Panc1 (cell line): ENCODE results near the gene MFSD6L. TPM values are rescaled to one million over a fixed set of nuclear protein-coding genes. Genes with fewer than 3 reads are reported as not detected.

Experiments
- ATAC-seq: fragments of 200-7000 bp; cut with Tn5 transposase; 2 replicates; pipeline ENCODE4 v1.9.1; 2020; ENCODE audit warnings: mild to moderate bottlenecking, moderate library complexity
- BruUV-seq: library from RNA; stranded (reverse); fragments of 400-500 nt; replicated peaks from 2 replicates; lab custom pipeline; 2021; lab: Mats Ljungman, UMichigan
- CTCF ChIA-PET: fragments of 300-600 bp; sonication (Branson Sonifier 250); formaldehyde crosslinking; loops from one replicate; lab custom pipeline; 2022; ENCODE audit warnings: antibody characterized with exemption; lab: Charles Lee
- POLR2A ChIA-PET: fragments of 300-600 bp; sonication (Branson Sonifier 250); formaldehyde crosslinking; loops from one replicate; lab custom pipeline; 2022; ENCODE audit warnings: antibody characterized with exemption; lab: Charles Lee
- DNase-seq: peaks from one replicate; pipeline ENCODE4 v3.0.0-alpha.2; 2010; ENCODE audit warnings: low read depth, low spot score
- H3K27ac ChIP-seq: 2 replicates; pipeline ENCODE4 v1.5.1; 2011; ENCODE audit warnings: mild to moderate bottlenecking, low read length, inconsistent platforms
- H3K27me3 ChIP-seq: fragments of 200-500 bp; sonication (Bioruptor generic); 2 replicates; pipeline ENCODE4 v1.6.0; 2014; ENCODE audit warnings: low read length, inconsistent platforms; ENCODE audit not compliant: control insufficient read depth, insufficient read depth
- H3K36me3 ChIP-seq: fragments of 200-500 bp; sonication (Bioruptor generic); 2 replicates; pipeline ENCODE4 v1.5.1; 2014; ENCODE audit warnings: inconsistent platforms, mild to moderate bottlenecking, low read length, moderate library complexity; ENCODE audit not compliant: control insufficient read depth, insufficient read depth
- H3K4me1 ChIP-seq: 2 replicates; pipeline ENCODE4 v1.5.1; 2011; ENCODE audit warnings: inconsistent platforms, mild to moderate bottlenecking, low read length, moderate library complexity; ENCODE audit not compliant: control insufficient read depth, insufficient read depth
- H3K4me3 ChIP-seq, 2 experiments: 2 replicates each; pipeline ENCODE4 v1.5.1; 2011 to 2012; ENCODE audit warnings: low read depth in 2 of 2, low read length in 2 of 2, mild to moderate bottlenecking in 2 of 2, inconsistent platforms in 1 of 2, moderate library complexity in 1 of 2
- H3K9me3 ChIP-seq: fragments of 200-500 bp; sonication (Bioruptor generic); 2 replicates; pipeline ENCODE4 v1.5.1; 2014; ENCODE audit warnings: low read depth, mild to moderate bottlenecking, inconsistent platforms, low read length, moderate library complexity; ENCODE audit not compliant: control insufficient read depth, insufficient read depth
- POLR2AphosphoS5 ChIP-seq: IDR thresholded peaks from 2 replicates; pipeline ENCODE4 v1.6.1; 2012; ENCODE audit warnings: mild to moderate bottlenecking, low read depth, low read length, moderate library complexity
- SIN3A ChIP-seq: IDR thresholded peaks from 2 replicates; pipeline ENCODE4 v1.6.1; 2012; ENCODE audit warnings: low read depth, mild to moderate bottlenecking, low read length, moderate library complexity, borderline replicate concordance; ENCODE audit not compliant: insufficient read depth
- TCF7L2 ChIP-seq: IDR thresholded peaks from 2 replicates; pipeline ENCODE4 v1.6.1; 2011; ENCODE audit warnings: mild to moderate bottlenecking, low read depth, low read length, inconsistent platforms
- in situ Hi-C: cut with HindIII; loops from 2 replicates; pipeline ENCODE4 v1.10.0; 2016; ENCODE audit warnings: low sequenced_read_pairs, low pct_unique_long_range_greater_than_20kb
- intact Hi-C: fragments of 100-400 bp; cut with micrococcal nuclease; formaldehyde crosslinking; loops from one replicate; pipeline ENCODE4 v1.10.0; 2022; ENCODE audit not compliant: unreplicated experiment
- total RNA-seq: library from RNA; stranded (reverse); gene quantifications from one replicate; pipeline ENCODE4 v1.2.1, GENCODE V29; 2021; ENCODE audit not compliant: unreplicated experiment
- TF ChIP-seq, protein P1 (sequence below), 2 experiments: IDR thresholded peaks; 2 replicates each; pipeline ENCODE4 v1.6.1; 2011 to 2012; ENCODE audit warnings: low read depth in 2 of 2, control low read depth in 1 of 2, low read length in 1 of 2, mild to moderate bottlenecking in 1 of 2, moderate library complexity in 1 of 2; ENCODE audit not compliant: insufficient read depth in 1 of 2
- TF ChIP-seq, protein P2 (sequence below): fragments of 450-650 bp; IDR thresholded peaks from 2 replicates; pipeline ENCODE4 v1.5.1; 2017; ENCODE audit warnings: mild to moderate bottlenecking

Gene MFSD6L
- total RNA-seq, 1 experiment from 2014 or later = not detected

DNA sequence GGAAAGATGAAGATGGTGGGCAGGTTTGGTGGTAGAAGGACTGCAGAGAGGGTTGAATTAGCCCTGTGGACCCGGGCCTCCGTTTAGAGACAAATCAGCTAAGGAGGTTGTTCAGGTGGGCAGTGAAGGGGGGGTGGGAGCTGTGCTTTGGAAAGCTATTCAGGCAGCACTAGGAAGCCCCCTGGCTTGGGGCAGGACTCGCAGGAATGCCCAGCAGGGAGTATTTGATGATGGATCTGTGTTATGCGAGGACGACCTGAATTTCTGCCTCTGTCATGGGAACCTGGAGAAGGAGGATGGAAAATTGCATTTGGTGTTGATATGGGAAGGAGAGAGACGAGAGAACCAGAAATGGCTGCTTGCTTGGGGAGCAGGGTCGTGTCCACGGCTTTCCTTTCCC, 44.3 kb downstream of the MFSD6L start:
- Histone ChIP-seq H3K27me3 (peaks cover 14% of the 10 kb centered on the region; the same call in 1 of the 2 replicates), H3K36me3 (no peaks in the 10 kb centered on the region), H3K4me1 (no peaks in the 10 kb centered on the region), H3K4me3 (no peak overlapping the region), H3K9me3 (no peaks in the 10 kb centered on the region), H3K27ac (no peak overlapping the region)
- intact Hi-C loops = loop anchor here (5.0 kb wide), 1 partner anchor 32 kb away; no protein-coding TSS in a partner anchor
- no TSS peak for BruUV-seq
- TF ChIP-seq, protein P1, sequence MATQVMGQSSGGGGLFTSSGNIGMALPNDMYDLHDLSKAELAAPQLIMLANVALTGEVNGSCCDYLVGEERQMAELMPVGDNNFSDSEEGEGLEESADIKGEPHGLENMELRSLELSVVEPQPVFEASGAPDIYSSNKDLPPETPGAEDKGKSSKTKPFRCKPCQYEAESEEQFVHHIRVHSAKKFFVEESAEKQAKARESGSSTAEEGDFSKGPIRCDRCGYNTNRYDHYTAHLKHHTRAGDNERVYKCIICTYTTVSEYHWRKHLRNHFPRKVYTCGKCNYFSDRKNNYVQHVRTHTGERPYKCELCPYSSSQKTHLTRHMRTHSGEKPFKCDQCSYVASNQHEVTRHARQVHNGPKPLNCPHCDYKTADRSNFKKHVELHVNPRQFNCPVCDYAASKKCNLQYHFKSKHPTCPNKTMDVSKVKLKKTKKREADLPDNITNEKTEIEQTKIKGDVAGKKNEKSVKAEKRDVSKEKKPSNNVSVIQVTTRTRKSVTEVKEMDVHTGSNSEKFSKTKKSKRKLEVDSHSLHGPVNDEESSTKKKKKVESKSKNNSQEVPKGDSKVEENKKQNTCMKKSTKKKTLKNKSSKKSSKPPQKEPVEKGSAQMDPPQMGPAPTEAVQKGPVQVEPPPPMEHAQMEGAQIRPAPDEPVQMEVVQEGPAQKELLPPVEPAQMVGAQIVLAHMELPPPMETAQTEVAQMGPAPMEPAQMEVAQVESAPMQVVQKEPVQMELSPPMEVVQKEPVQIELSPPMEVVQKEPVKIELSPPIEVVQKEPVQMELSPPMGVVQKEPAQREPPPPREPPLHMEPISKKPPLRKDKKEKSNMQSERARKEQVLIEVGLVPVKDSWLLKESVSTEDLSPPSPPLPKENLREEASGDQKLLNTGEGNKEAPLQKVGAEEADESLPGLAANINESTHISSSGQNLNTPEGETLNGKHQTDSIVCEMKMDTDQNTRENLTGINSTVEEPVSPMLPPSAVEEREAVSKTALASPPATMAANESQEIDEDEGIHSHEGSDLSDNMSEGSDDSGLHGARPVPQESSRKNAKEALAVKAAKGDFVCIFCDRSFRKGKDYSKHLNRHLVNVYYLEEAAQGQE (IDR thresholded peaks at IDR 0.05; ENCODE audit: insufficient read depth in 1 of 2, low read depth in 2 of 2, low read length in 1 of 2) = no peak
- TF ChIP-seq POLR2AphosphoS5 = no peak
- no peak for TF ChIP-seq TCF7L2
- TF ChIP-seq SIN3A = no peak
- TF ChIP-seq, protein P2, sequence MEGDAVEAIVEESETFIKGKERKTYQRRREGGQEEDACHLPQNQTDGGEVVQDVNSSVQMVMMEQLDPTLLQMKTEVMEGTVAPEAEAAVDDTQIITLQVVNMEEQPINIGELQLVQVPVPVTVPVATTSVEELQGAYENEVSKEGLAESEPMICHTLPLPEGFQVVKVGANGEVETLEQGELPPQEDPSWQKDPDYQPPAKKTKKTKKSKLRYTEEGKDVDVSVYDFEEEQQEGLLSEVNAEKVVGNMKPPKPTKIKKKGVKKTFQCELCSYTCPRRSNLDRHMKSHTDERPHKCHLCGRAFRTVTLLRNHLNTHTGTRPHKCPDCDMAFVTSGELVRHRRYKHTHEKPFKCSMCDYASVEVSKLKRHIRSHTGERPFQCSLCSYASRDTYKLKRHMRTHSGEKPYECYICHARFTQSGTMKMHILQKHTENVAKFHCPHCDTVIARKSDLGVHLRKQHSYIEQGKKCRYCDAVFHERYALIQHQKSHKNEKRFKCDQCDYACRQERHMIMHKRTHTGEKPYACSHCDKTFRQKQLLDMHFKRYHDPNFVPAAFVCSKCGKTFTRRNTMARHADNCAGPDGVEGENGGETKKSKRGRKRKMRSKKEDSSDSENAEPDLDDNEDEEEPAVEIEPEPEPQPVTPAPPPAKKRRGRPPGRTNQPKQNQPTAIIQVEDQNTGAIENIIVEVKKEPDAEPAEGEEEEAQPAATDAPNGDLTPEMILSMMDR = no peak
- ATAC-seq = no peak
- DNase-seq = no peak
- ChIA-PET POLR2A (no interaction called here), CTCF (no interaction called here)
- in situ Hi-C loops = no loop called here

DNA sequence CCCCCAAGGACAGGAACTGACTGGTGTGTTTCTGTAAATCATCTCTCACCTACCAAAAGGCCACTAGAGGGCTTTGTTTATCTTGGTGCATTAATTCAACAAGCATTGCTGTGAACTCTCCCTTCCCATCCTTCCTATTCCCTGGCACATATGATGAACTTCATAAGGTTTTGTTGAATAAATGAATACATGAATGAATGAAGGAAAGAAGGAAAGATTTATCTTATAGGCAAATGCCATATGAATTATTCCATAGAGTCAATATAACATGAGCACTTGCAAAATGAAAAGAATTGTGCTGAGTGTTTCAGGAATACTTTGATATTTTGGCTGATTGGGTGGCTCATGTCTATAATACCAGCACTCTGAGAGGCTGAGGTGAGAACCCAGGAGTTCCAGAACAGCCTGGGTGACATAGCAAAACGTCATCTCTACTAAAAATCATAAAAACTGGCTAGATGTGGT, 45.2 kb downstream of the MFSD6L start:
- no TSS peak for BruUV-seq
- in situ Hi-C loops = no loop called here
- CTCF ChIA-PET = no interaction called here

More for the DNA sequence above, 45.2 kb downstream of the MFSD6L start:
- H3K4me3 ChIP-seq = no peak overlapping the region
- intact Hi-C loops = loop anchor here (5.0 kb wide), 1 partner anchor 33 kb away; no protein-coding TSS in a partner anchor
- H3K9me3 ChIP-seq = no peaks in the 10 kb centered on the region
- no peaks in the 10 kb centered on the region for H3K4me1 ChIP-seq
- DNase-seq (peak; percentile 25), ATAC-seq (peak; percentile 80; the same call in 1 of the 2 replicates)
- peaks cover 11% of the 10 kb centered on the region; the same call in 1 of the 2 replicates for H3K27me3 ChIP-seq
- H3K27ac ChIP-seq = no peak overlapping the region
- no peak for TF ChIP-seq POLR2AphosphoS5
- TF ChIP-seq, protein P2 = peak; percentile 76
- POLR2A ChIA-PET = no interaction called here
- H3K36me3 ChIP-seq = no peaks in the 10 kb centered on the region
